Measurements from ENCODE around the gene PGK1.

- no peak for TF ChIP-seq CTCF (conservative IDR thresholded peaks at IDR 0.05; ENCODE audit: low read depth, low read length)
- no peak for TF ChIP-seq EZH2 (IDR thresholded peaks at IDR 0.05; ENCODE audit: low read length, unreplicated experiment)
Measured at GRCh38 chrX:78071331-78071730, 32.7 kb upstream of the PGK1 start.
